GM15510 (cell line): ENCODE data around the gene RAD18.

Source experiments
- POLR2A ChIP-seq: IDR thresholded peaks from 3 replicates; pipeline ENCODE4 v1.6.1; 2011; ENCODE audit warnings: borderline replicate concordance; ENCODE audit not compliant: insufficient read length; ENCODE audit errors: extremely low read depth

The RAD18 gene

DNA sequence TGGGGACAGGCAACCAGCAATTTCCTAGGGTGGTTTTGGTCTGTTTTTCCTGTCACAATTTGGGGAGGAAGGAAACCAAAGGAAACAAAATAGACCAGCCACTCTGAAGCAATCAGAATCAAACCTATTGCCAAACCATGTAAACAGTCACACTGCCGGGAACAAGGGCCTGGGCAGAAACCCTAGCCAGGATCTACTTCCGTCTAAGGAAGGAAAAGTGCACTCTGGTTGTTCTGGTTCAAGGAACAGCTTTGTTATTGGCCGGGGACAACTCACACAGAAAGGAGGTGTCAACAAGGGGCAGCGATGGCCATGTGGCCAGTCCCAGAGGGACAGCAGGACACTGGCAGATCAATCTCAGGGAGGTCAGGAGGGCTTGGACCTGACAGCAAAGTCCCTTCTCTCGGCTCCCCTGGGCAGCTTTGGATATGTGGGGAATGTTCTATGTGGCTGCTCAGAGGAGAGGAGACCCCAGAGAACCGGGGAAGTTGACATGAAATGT lies 17.5 kb upstream of the RAD18 start:
- TF ChIP-seq POLR2A = no peak

DNA sequence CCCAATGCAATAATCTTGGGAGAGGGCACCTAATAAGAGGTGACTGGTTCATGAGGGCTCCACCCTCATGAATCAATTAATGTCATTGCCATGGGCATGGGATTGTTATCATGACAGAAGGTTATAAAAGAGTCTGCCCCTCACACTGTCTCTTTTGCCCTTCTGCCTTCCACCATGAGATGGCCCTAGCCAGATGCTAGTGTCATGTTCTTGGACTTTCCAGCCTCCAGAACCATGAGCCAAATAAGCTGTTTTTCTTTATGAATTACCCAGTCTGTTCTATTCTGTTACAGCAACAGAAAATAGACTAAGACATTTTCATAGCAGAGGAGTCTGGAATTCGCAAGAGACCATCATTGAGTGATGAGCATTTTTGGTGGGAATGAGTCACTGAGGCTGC lies 16.0 kb upstream of the RAD18 start:
- TF ChIP-seq POLR2A = no peak

DNA sequence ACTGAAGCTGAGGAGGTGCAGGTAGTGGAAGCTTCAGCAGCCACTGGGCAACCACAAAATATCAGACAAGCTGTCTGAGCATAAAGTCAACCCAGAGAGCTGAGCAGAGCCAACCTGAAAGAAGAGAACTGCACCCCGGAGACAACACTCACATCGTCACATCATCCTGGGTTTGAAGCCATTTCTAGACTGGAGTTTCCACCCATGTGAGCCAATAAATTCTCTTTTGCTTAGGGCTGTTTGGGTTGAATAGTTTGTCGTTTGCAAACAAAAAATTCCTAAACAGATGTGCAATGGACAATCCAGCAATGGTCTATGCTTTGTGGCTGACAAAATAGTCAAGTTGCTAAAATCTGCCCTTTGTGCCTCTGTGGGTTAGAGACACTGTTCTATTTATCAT lies 15.3 kb upstream of the RAD18 start:
- TF ChIP-seq POLR2A = no peak

DNA sequence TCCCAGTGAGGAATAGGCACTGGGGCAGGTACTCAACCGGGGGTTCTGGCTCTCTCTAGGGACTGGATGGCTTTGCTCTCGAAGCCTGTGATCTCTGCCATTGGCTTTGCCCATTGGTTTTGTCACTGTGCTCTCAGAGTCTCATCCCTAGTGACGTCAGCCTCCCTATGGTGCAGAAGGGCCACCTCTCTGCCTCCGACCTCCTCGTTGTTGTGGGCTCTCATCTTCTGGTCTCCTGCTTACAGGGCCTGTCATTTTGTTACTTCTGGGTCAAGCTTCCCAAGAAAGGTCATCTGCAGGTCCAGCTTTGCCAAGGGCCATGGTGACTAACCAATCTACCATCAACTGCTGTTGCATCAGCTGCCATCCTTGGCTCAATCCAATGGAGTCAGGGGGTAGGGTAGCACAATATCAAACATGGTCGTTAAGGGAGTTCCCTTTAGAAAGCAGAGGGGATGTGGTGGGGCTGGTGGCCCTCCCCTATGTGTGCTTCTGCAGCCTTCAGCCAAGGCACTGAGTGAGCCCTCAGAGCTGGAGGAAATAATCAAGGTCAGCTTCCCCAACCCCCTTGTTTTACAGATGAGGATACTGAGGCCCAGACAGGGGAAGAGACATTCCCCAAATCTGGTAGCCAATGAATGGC lies 13.4 kb upstream of the RAD18 start:
- no peak for TF ChIP-seq POLR2A

DNA sequence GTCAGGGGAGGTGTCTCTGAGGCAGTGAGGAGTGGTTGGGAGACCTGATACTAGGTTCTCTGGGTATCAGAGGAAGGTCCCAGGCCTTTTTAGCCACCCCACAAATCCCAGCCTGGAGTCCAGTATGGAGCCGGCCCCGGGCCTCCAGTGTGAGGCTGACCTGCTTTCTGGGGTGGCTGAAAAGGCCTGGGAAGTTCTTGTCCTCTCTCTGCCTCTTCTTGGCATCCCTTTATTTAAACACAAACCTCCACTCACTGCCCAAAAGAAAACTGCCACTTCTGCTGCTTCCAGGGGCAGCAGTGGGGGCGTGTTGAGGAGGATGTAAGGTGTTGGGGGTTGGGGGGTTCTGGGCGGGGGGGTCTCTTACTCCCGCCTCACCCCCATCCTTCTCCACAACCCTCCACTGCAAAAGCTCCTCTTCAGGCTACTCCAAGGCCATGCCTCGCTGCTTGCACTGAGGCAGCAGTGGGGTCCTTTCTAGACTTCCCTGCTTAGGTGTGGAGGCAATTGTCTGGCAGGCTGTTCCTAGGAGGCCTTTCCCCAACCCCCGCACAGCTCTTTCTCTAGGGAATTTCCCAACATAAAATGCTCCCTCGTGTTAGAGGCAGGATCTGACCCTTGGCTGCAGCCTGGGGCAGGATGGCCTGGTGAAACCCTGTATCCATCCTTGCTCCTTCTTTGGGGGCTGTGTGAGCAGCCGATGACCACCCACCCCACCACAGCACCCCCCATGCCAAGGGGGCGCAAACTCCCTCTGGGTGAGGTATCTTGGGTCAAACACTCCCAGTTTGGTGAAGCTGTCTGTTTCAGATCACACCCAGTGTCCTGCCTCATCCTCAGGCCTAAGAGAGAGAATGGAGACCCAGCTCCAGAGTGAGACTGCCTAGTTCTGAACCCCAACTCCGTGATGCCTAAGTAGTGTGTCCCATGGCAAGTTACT lies 12.1 kb upstream of the RAD18 start:
- no peak for TF ChIP-seq POLR2A

DNA sequence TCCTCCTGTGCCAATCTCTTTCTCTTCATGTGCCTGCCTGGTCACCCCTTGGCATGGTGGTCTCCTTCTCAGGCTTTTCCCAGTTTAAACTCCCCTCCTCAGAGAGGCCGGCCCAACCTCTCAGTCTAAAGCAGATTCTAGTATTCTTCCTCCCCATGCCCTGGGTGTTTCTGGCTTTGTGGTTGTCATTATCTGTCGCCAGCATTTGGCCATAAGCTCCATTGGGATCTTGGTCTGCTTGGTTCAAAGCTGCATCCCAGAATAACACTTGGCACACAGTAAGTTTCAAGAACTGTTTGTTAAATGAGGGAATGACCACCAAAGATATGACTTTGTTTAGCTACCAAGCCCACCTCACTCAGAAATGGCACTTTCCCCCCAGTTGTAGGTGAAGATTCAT lies 11.2 kb upstream of the RAD18 start:
- TF ChIP-seq POLR2A = no peak

DNA sequence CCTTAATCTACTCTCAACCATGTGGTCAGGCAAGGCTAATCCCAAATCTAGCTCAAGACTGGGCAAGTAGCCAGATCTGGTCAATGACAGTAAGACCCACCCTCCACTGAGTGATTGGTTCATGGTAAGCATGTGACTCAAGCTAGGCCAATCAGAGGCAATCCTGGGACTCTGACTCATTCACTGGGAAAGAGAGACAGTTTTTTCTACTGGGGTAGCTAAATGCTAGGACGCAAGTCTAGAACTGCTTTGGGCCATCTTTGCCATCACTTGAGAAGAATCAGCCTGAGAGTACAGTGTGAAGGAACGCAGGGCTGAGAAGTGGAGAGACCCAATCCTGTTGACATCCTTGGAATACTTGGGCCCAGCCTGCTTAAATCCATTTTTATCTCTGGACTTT lies 9.4 kb upstream of the RAD18 start:
- no peak for TF ChIP-seq POLR2A

DNA sequence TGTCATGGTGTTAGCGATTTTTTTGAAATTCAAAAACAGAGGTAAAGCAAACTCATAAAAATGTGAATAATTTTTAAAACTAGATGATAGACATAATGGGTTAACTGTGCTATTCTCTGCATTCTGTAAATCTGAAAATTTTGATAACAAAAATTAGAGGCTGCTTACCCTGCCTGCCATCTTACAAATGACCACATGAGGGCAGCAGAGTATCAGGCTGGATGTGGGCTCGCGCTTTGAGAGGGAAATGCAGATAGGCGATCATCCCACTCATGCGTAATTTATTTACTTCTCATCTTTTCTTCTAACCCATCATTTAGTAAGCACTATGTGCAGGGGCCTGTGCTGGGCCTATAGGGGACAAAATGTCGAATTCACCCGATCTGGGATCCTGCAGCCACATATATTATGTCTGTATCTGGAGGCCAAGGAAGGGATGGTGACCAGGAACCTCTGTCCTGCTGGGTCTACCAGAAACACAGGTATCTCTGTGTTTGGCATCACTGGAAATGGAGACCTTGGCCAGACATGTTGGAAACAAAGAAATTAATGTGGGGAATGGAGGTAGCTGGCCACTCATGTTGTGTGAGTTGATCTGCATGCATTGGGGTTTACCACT lies 7.8 kb upstream of the RAD18 start:
- no peak for TF ChIP-seq POLR2A

DNA sequence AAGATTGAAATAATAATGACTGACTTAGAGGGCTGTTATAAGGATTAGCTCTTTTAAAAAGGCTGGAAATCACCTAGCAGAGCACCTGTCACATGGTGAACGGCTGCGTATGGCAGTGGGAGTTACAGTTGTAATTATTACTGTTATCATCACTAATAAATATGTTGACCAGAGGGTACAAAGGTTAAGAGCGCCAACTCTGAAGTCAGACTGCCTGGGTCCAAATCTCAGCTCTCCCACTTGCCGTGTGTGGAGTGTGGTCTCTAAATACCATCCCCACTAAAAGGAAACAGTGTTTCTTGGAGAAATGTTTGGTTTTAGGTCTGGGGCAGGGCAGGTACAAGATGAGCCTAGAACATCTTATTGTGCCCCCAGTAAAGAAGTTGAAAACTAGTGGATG lies 6.0 kb upstream of the RAD18 start:
- no peak for TF ChIP-seq POLR2A

DNA sequence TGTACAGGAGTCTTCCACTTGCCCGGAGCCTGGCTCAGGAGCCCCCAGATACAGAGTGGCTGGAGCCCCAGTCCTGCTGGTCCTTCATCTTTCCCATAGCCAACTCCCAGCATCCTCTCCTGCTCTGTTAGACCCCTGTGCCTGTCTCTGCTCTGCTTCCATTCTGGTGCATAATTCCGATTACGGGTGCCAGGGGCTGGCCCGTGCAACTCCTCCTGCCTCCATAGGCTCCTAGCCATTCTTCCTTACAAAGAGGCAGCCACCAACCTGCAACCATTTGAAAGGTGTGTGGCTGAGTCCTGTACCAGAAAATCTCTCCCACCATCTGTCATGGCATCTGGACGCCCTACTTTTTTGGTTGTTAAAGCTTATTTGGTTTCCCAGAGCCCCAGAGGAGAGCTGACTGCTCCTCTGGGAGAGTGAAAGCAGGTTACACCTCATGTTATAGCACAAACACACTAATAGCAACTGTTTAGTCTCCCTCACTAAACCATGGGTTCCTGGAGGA lies 5.2 kb upstream of the RAD18 start:
- no peak for TF ChIP-seq POLR2A

DNA sequence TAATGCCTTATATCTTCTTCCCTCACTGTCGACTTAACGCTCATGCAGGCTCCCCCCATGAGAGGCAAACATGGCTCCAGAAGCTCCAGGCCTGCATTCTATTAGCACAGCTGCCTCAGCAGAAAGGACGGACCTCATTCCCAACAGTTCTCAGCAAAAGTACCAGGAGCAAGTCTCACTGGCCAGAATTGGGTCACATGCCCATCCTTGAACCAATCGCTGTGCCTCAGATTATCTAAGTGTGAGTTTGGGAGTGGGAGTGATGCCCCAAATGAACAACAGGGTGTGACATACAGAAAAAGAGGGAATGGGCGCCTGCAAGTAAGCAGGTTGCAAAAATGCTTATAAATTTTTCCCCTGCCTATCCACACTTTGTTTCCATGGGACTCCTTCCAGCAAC lies 4.3 kb upstream of the RAD18 start:
- TF ChIP-seq POLR2A = no peak

DNA sequence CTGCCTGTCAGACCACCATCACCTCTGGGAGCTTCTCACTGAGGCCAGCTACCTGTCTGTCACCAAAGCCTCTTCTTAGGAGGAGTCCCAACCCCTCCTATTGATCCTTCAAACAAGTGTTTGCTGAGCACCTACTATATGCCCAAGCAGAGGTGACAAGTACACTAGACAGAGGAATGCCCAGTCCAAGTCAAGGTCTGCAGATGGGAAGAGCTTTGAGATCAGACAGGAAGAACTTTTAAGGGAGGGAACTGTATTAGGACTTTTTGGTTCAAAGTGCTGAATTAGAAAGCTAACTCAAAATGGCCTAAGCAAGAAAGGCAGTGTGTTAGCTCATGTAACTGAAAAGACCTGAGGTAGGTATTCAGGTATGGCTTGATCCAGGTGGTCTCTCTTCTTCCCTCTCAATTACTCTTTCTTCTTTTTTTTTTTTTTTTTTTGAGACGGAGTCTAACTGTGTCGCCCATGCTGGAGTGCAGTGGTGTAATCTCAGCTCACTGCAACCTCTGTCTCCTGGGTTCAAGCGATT lies 3.6 kb upstream of the RAD18 start:
- TF ChIP-seq POLR2A = no peak

DNA sequence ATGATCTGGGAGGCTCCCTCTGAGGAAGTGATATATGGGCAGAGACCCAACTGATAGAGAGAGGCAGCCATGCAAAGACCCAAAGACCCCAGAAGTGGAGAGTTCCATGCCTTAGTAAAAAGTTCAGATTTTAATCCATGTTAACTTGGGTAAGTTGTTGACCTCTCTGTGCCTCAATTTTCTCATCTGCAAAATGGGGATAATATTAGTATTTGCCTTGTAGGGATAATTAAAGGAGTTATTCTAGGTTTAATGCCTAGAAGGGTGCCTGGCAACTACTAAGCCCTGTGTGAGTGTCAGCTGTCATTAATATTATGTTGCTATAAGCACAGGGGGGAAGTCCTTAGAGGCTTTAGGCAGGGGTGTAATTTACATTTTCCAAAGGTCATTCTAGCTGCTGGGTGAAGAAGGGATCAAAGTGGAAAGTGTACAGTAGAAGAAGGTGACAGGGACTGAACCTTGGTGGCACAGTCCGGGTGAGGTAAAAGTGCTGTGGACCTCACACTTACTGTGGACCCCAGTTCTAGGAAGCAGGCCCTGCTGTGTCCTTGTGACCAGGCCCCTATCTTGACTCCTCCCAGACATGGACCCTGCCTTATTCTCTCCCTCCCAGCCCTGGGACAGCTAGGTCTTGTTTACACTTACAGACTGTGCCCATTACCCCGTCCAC lies 3.0 kb upstream of the RAD18 start:
- no peak for TF ChIP-seq POLR2A
